ENCODE measurements around the gene RAD51D.
A peak's percentile ranks its signal among the peaks of the same experiment; 100 is the strongest.
"Not testable (repeated sequence)": the region's sequence is repeated elsewhere in the genome, so short reads cannot be mapped to it uniquely, and the experiment has no call there.

Gene RAD51D

DNA sequence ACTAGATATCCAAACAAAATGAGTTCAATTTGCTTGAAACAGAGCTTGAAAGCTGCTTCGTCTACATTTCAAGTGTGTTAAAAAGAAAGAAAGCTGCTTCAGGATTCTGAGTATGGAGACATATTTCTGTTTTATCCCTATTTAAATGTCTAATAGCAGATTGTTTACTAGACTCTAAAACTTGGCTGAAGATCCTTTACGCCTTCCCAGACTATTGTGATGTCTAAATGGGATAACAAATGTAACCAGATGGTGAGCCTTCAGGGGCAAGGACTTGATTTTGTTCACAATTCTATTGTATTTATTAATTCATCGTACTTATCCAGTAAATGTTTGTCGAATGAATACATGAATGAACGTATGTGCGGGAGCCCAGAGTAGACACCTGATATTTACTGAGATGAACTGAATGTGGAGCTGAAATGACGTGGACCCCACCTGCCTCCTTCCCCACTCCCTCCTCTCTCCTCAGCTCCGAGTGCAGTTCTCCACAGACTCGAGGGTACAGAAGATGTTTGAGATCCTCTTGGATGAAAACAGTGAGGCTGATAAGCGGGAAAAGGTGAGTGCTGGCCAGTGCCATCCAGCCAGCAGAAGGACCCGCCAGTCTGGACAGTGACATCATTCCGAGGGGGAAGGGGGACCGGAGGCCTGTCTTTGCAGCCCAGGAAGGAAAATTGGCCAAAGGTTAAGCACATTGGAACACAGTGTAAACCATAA lies 32.9 kb upstream of the RAD51D start:
- no peak overlapping the region for H3K27ac Mint-ChIP-seq
- DNase-seq = no peak
- ATAC-seq (replicated peaks) = no peak
- H3K27me3 Mint-ChIP-seq = no peaks in the 10 kb centered on the region
- no peaks in the 10 kb centered on the region for H3K4me1 Mint-ChIP-seq (ENCODE audit: low read depth in 2 of 2)
- no peak overlapping the region for H3K4me3 Mint-ChIP-seq
- no peaks in the 10 kb centered on the region for H3K36me3 Mint-ChIP-seq (ENCODE audit: insufficient read depth)
- H3K9me3 Mint-ChIP-seq = no peaks in the 10 kb centered on the region

DNA sequence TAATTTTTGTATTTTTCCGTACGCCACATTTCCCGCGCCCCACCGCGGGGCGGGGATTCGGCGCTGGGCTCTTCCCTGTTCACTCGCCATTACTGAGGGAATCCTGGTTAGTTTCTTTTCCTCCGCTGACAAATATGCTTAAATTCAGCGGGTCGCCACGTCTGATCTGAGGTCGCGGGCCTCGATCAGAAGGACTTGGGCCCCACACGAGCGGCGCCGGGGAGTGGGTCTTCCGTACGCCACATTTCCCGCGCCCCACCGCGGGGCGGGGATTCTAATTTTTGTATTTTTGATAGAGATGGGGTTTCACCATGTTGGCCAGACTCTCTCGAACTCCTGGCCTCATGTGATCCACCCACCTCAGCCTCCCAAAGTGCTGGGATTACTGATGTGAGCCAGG lies 31.4 kb upstream of the RAD51D start:
- H3K4me1 Mint-ChIP-seq (ENCODE audit: low read depth in 2 of 2); ATAC-seq (replicated peaks); H3K36me3 Mint-ChIP-seq (ENCODE audit: insufficient read depth); DNase-seq; H3K27ac Mint-ChIP-seq; H3K4me3 Mint-ChIP-seq; H3K9me3 Mint-ChIP-seq; H3K27me3 Mint-ChIP-seq: not testable (repeated sequence)

DNA sequence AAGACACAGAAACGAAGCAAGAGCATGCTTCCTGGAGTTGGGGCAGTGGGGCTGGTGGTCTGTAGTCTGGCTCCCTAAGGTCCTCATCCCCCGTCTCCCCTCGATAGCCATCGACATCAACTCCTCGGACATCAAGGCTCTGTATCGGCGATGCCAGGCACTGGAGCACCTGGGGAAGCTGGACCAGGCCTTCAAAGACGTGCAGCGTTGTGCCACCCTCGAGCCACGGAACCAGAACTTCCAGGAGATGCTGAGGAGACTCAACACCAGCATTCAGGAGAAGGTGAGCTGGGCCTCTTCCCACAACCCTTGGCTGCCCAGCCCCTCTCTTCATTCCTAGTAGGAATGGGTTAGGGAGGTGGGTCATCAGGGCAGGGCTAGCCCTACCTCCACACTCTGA lies 30.3 kb upstream of the RAD51D start:
- Mint-ChIP-seq H3K36me3 (ENCODE audit: insufficient read depth) (no peaks in the 10 kb centered on the region), H3K9me3 (no peaks in the 10 kb centered on the region), H3K4me3 (no peak overlapping the region), H3K4me1 (ENCODE audit: low read depth in 2 of 2) (no peaks in the 10 kb centered on the region), H3K27me3 (no peaks in the 10 kb centered on the region), H3K27ac (no peak overlapping the region)
- ATAC-seq (replicated peaks) (no peak), DNase-seq (no peak)

DNA sequence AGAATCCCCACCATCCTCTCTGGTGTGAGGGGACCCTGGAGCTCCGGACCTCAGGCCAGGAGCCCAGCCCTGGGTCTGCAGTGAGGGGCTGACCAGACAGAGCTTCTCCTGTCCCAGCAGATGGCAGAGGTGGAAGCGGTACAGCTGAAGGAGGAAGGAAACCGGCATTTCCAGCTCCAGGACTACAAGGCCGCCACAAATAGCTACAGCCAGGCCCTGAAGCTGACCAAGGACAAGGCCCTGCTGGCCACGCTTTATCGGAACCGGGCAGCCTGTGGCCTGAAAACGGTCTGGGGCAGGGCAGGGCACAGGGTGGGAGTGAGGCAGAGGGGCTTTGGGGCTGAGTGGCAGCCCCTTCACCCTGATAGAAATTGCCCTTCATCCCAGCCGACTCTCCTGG lies 28.5 kb upstream of the RAD51D start:
- peak overlapping the region in 1 of 2 donors; percentile 51 for H3K27ac Mint-ChIP-seq
- no peak overlapping the region for H3K4me3 Mint-ChIP-seq
- H3K4me1 Mint-ChIP-seq (ENCODE audit: low read depth in 2 of 2) = peaks cover 0 to 6% of the 10 kb centered on the region in 2 donors
- no peaks in the 10 kb centered on the region for H3K36me3 Mint-ChIP-seq (ENCODE audit: insufficient read depth)
- ATAC-seq (replicated peaks) (no peak), DNase-seq (no peak)
- no peaks in the 10 kb centered on the region for H3K27me3 Mint-ChIP-seq
- no peaks in the 10 kb centered on the region for H3K9me3 Mint-ChIP-seq

DNA sequence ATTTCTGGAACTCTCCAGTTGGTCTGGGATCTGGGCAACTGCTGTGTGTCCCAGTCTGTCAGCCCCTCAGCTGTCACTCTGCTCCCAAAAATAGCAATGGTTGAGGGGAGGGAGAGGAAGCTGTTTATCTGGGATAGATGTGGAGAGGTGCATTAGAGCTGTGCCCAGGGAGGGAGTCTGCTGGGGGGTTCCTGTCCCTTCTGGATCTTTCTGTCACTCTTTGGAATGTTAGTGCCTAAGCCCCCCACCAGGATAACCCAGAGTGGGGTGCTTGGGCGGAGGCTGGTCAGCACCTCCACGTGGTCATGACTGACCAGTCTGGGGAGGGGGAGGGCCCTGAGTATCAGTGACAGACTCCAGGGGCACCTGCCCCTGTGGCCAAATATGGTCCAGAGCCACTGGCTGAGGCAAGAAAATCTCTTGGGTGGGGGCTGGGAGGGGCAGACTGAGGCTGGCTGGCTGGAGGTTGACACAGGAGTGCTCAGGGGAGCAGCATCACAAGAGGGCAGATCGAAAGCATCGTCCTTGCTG lies 27.8 kb upstream of the RAD51D start, which contains the start of gene UNC45B:
Gene UNC45B (plus strand): TSS at position 443 of the 531 bp plus-strand sequence. CDS start 447 bp downstream, outside the sequence.
- peaks cover 0 to 6% of the 10 kb centered on the region in 2 donors for H3K4me1 Mint-ChIP-seq (ENCODE audit: low read depth in 2 of 2)
- H3K27me3 Mint-ChIP-seq = no peaks in the 10 kb centered on the region
- DNase-seq = no peak
- H3K27ac Mint-ChIP-seq = peak within 1 kb of the TSS; percentile 44 to 51
- no peak within 1 kb of the TSS for H3K4me3 Mint-ChIP-seq
- H3K36me3 Mint-ChIP-seq (ENCODE audit: insufficient read depth) = no peaks in the 10 kb centered on the region
- ATAC-seq (replicated peaks) = no peak
- H3K9me3 Mint-ChIP-seq = no peaks in the 10 kb centered on the region

DNA sequence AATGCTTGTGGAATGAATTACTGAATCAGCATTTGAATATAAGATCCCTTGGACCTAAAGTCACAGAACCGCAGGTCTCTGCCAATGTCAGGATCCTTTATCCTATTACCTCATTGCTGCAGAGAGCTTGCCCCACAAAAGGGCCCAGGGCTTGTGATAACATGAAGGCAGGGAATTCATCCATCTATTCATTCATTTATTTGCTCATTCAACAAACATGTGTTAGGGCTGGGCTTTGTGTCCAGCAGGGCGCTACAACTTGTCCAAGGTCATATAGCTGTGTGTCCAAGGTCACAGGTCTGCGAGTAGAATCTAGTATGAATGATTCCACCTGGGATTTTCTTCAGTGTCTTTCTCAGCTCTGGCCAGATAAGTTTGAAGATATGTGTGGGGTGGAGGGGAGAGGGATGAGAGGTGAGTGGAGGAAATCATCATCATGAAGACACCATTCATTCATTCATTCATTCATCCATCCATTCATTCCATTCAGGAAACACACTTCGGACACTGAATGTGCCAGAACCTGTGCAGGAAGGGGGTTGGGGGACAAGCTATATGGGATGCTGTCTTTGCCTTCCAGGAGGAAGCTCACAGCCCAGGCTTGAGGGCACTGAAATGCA lies 26.7 kb upstream of the RAD51D start:
- Mint-ChIP-seq H3K36me3 (ENCODE audit: insufficient read depth) (no peaks in the 10 kb centered on the region), H3K27ac (no peak overlapping the region), H3K4me3 (no peak overlapping the region), H3K27me3 (no peaks in the 10 kb centered on the region), H3K4me1 (ENCODE audit: low read depth in 2 of 2) (peaks cover 3 to 6% of the 10 kb centered on the region in 2 donors), H3K9me3 (no peaks in the 10 kb centered on the region)
- DNase-seq (no peak), ATAC-seq (replicated peaks) (no peak)

DNA sequence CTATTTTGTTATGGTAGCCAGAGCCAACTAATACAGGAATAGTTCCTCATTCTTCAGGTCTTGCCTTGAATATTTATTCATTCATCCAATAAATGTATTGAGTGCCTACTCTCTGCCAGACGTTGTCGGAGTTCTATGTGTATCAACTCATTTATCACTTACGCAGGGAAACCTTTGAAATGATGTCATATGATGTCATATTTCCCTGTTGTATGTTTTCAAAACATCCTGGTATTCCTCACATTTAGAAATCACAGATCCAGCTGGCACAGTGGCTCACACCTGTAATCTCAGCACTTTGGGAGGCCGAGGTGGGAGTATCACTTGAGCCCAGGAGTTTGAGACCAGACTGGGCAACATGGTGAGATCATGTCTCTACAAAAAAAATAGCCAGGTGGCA lies 25.2 kb upstream of the RAD51D start:
- DNase-seq = no peak
- H3K27ac Mint-ChIP-seq = no peak overlapping the region
- H3K9me3 Mint-ChIP-seq = no peaks in the 10 kb centered on the region
- ATAC-seq (replicated peaks) = no peak
- H3K27me3 Mint-ChIP-seq = no peaks in the 10 kb centered on the region
- no peaks in the 10 kb centered on the region for H3K36me3 Mint-ChIP-seq (ENCODE audit: insufficient read depth)
- H3K4me3 Mint-ChIP-seq = no peak overlapping the region
- peaks cover 3 to 6% of the 10 kb centered on the region in 2 donors for H3K4me1 Mint-ChIP-seq (ENCODE audit: low read depth in 2 of 2)

DNA sequence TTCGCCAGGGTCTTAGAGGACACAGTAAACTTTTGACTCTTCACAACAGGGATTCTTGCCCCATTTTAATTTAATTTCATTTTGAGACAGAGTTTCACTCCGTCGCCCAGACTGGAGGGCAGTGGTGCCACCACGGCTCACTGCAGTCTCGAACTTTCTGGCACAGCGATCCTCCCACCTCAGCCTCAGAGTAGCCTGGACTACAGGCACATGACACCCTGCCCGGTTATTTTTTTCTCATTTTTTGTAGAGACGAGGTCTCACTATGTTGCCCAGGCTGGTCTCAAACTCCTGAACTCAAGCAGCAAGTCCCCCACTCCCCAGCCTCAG lies 22.8 kb upstream of the RAD51D start:
- H3K27me3 Mint-ChIP-seq = no peaks in the 10 kb centered on the region
- peak overlapping the region; percentile 75 to 80 for H3K4me3 Mint-ChIP-seq
- H3K4me1 Mint-ChIP-seq (ENCODE audit: low read depth in 2 of 2) = peaks cover 3 to 10% of the 10 kb centered on the region in 2 donors
- ATAC-seq (replicated peaks) = no peak
- H3K9me3 Mint-ChIP-seq = no peaks in the 10 kb centered on the region
- H3K36me3 Mint-ChIP-seq (ENCODE audit: insufficient read depth) = peaks cover 7% of the 10 kb centered on the region
- no peak for DNase-seq
- H3K27ac Mint-ChIP-seq = peak overlapping the region; percentile 66 to 85

DNA sequence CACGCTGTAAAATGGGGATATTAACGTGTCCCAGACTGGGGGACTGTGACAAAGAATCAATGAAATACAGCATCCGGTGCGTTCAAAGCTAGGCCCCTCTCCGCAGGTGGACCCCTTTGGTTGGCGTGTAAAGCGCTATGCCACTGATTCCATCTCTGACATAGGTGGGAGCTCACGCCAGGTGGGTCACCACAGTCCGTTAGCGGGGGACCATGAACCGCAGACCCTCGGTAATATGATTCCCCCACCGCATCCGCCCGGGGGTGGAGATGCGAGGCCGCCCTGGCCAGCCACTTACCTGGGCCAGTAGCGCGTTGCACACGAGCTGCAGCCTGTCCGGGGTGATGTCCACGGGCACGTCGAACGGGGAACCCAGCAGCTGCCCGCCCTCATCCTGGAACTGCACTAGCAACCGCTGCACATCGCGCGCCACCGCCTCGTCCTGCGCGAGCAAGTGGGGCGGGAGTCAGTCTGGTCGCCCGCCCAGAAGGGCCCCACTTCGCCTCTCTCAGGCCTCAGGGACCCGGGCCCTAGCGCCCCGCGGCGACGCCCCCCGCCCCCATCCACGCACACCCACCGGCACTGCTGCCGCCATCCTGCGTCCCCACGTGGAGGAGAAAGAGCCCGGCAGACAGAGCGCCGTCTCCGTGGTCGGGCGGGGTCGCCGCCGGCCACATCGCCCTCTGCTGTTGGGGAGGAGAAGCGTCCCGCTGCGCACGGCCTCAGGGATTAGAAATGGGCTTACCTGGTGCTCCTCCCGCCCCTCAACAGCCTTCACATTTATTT lies 22.2 kb upstream of the RAD51D start, which contains the start of gene NLE1:
Gene NLE1 (minus strand): TSS at position 623 of the 786 bp plus-strand sequence. CDS start 28 bp downstream, at position 595.
- H3K27ac Mint-ChIP-seq = peak within 1 kb of the TSS; percentile 66 to 85
- ATAC-seq (replicated peaks) (peak; percentile 95), DNase-seq (peak; percentile 86 to 92 (median 89))
- H3K4me1 Mint-ChIP-seq (ENCODE audit: low read depth in 2 of 2) = peaks cover 3 to 10% of the 10 kb centered on the region in 2 donors
- H3K4me3 Mint-ChIP-seq = peak within 1 kb of the TSS; percentile 75 to 80
- H3K27me3 Mint-ChIP-seq = no peaks in the 10 kb centered on the region
- H3K9me3 Mint-ChIP-seq = no peaks in the 10 kb centered on the region
- H3K36me3 Mint-ChIP-seq (ENCODE audit: insufficient read depth) = peaks cover 7% of the 10 kb centered on the region

DNA sequence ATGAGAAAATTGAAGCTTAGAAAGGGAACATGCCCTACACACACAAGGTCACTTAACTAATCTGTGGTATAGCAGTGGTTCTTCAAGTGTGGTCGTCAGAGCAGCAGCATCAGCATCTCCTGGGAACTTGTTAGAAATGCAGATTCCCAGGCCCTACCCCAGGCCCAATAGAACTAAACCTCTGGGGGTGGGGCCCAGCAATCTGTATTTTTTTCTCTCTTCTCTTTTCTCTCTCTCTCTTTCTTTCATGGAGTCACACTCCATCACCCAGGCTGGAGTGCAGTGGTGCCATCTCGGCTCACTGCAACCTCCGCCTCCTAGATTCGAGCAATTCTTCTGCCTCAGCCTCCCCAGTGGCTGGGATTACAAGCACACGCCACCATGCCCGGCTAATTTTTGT lies 18.6 kb upstream of the RAD51D start:
- peaks cover 31% of the 10 kb centered on the region for H3K36me3 Mint-ChIP-seq (ENCODE audit: insufficient read depth)
- H3K27ac Mint-ChIP-seq = peak overlapping the region in 1 of 2 donors; percentile 80
- ATAC-seq (replicated peaks) (no peak), DNase-seq (no peak)
- no peak overlapping the region for H3K4me3 Mint-ChIP-seq
- H3K4me1 Mint-ChIP-seq (ENCODE audit: low read depth in 2 of 2) = peaks cover 4 to 6% of the 10 kb centered on the region in 2 donors
- H3K9me3 Mint-ChIP-seq = no peaks in the 10 kb centered on the region
- H3K27me3 Mint-ChIP-seq = no peaks in the 10 kb centered on the region

DNA sequence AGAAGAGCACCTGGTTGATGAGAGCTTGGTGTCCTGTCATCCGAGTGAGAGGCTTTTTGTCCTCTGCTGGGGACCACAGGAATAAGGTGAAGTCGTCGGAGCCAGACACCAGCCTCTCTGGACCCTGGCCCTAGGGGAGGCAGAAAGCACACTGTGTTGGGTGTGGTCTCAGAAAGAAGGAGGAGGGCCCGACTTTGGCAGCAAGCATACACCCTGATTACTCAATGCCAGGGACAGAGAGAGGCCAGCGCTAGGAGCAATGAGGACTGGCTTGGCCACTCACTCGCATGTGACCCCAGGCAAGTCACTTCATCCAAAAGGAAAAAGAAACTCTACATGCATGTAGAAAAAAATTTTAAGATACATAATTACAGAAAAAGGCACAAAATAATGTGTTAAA lies 15.7 kb upstream of the RAD51D start:
- Mint-ChIP-seq H3K4me3 (no peak overlapping the region), H3K4me1 (ENCODE audit: low read depth in 2 of 2) (peaks cover 3 to 4% of the 10 kb centered on the region in 2 donors), H3K27me3 (no peaks in the 10 kb centered on the region), H3K36me3 (ENCODE audit: insufficient read depth) (peaks cover 34% of the 10 kb centered on the region), H3K27ac (no peak overlapping the region), H3K9me3 (no peaks in the 10 kb centered on the region)
- no peak for ATAC-seq (replicated peaks)
- no peak for DNase-seq

DNA sequence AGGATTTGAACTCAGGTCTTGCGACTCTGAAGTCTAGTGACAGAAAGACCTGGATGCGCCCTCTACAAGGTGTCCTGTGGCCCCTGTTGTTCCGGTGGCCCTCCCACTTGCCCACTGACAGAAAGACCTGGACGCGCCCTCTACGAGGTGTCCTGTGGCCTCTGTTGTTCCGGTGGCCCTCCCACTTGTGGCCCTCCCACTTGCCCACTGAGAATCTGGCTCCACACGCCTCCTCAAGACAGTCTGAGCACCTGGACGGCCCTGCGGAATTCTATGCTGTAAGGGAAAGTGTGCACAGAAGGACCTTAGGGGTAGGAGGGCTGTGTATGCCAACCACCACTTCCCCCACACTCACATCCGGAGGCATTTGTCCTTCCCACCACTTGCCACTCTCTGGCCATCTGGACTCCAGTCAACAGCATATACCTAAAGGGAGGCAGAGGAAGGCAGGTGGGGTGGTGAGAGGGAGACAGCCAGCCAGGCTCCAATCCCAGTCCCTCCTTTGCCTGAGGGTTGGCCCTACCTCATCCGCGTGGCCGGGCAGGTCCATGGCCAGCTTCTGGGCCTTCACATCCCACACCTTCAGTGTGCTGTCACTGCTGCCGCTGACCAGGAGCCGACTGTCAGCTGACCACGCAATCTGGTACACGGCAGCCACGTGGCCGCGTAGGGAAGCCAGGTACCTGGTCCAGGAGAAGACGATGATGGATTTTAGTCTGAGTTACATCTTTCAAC lies 13.3 kb upstream of the RAD51D start:
- peak overlapping the region in 1 of 2 donors; percentile 63 for H3K27ac Mint-ChIP-seq
- no peaks in the 10 kb centered on the region for H3K9me3 Mint-ChIP-seq
- DNase-seq (no peak), ATAC-seq (replicated peaks) (no peak)
- H3K4me1 Mint-ChIP-seq (ENCODE audit: low read depth in 2 of 2) = peaks cover 0 to 3% of the 10 kb centered on the region in 2 donors
- H3K27me3 Mint-ChIP-seq = no peaks in the 10 kb centered on the region
- H3K36me3 Mint-ChIP-seq (ENCODE audit: insufficient read depth) = peaks cover 27% of the 10 kb centered on the region
- no peak overlapping the region for H3K4me3 Mint-ChIP-seq

DNA sequence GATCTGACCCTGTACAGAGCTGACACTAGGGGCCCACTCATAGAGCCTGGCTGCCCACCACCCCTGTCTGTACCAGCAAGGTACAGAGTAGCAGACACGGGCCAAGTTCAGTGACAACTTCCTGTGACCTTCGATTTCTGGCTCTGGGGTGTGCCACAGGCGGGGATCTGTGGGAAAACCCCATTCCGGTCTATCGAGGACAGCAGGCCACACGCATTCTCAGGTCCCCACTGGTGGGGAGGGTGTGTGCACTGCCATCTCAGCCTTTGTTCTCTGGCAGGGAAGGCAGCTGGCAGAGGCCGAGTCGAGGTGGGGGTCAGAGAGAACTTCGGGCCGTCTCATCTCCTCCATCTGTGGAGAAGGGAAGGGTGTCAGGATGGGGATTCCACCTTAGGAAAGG lies 12.4 kb upstream of the RAD51D start:
- ATAC-seq (replicated peaks) (no peak), DNase-seq (no peak)
- H3K36me3 Mint-ChIP-seq (ENCODE audit: insufficient read depth) = peaks cover 27% of the 10 kb centered on the region
- H3K4me3 Mint-ChIP-seq = no peak overlapping the region
- no peak overlapping the region for H3K27ac Mint-ChIP-seq
- peaks cover 0 to 3% of the 10 kb centered on the region in 2 donors for H3K4me1 Mint-ChIP-seq (ENCODE audit: low read depth in 2 of 2)
- no peaks in the 10 kb centered on the region for H3K27me3 Mint-ChIP-seq
- no peaks in the 10 kb centered on the region for H3K9me3 Mint-ChIP-seq

All from effector memory CD8-positive, alpha-beta T cell (primary cell).